T follicular helper cell (primary cell): ENCODE results near the gene MGAT5.

Experiments used
- DNase-seq: peaks from one replicate; pipeline ENCODE4 v3.0.0-alpha.2; 2020; ENCODE audit warnings: low read depth

The MGAT5 gene

DNA sequence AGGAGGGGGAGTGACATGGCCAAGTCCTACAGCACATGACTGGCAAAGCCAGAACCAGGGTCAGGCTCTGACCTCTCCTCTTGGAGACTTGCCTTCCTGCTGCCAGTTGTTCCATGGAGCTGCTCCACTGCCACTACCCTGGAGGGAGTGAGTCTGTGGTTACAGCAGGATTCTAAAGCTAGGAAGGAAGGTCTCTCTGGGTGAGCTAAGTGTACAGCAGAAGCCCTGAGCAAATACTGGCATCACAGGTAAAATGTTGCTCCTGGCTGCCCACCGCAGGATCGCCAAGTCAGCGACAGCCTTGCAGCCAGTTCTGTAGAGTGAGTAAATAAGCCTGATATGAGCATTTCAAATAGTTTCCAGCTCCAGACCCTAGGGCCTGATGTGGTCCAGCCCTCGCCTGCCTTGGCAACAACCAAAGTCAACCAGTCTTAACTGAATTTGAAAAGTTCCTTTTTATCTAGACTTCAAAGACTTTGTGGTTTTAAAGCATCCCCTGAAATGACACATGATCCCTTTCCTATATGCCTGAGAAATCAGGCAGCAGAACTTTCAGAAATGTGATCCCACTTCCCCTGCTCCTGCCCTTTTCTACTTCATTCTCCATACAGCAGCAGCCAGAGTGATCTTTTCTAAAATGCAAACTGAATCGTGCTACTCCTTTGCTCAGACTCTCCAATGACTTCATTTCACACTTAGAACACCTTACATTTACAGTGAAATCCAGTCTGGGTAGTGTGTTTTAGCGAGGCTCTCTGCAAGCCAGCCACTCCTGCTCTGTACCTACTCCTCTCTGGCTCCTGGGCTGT lies 114.3 kb downstream of the MGAT5 start:
- DNase-seq = no peak

DNA sequence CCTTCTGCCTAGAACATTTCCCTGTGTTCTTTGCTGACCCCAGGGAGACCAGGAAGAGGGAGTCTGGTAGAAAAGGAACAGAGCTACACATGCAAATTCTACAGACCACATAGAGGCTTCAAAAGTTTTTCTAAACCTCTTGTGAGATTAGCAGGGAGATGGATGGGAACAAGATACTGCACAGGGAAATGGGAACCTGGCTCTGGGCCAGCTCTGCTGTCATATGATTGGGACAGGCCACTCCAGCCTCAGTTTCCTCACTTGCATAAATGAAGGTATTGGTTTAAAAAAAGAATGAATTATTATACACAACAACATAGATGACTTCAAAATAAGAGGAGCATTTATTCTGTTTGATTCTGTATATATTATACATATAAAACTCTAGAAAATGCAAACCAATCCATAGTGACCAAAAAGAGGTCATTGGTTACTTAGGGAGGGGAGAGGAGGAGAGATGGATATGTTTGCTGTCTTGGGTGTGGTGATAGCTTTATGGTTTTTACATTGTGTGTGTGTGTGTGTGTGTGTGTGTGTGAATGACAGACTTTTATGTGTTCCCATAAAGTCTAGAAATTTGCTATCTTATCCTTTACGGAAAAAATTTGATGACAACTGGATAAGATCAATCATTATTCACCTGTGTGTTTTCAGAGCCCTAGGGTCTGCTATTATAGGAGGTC lies 115.5 kb downstream of the MGAT5 start:
- DNase-seq = no peak

DNA sequence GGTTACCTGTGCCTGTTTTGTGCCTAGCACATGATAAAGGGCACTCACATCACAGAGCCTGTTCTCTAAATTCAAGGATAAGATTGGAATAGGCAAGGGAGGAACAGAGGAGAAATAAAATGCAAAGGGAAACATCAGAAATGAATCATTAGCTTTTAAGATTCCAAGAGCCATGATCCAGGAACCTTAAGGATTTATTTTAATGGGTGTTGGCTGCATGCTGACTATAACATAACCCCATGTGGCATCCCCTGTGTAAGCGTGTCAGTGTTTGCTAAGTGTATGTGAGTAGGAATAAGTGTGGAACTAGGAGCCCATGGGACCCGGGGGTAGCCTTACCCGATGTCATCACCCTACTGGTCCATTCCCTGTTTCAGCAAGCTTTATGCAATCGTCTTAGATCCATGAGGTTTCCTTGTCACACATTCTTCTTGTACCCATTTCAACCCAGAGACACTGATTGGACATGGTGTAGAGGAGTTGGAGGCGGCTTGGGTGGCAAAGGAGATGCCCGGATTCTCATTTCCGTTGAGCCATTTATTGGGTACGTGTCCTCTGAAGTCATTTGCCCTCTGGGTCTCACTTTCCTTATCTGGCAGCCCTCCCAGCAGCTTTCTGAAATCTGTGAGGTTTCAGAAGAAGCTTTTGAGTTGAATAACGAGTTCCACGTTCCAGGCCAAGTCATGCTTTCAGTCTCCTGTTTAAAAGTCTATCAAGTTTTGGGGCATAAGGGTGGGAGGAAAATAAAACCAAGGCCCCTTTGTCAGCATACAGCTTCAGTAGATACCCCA lies 117.0 kb downstream of the MGAT5 start:
- DNase-seq = no peak

- DNase-seq = no peak
These were observed 118.3 kb downstream of the MGAT5 start for GRCh38 chr2:134372141-134372540.

DNA sequence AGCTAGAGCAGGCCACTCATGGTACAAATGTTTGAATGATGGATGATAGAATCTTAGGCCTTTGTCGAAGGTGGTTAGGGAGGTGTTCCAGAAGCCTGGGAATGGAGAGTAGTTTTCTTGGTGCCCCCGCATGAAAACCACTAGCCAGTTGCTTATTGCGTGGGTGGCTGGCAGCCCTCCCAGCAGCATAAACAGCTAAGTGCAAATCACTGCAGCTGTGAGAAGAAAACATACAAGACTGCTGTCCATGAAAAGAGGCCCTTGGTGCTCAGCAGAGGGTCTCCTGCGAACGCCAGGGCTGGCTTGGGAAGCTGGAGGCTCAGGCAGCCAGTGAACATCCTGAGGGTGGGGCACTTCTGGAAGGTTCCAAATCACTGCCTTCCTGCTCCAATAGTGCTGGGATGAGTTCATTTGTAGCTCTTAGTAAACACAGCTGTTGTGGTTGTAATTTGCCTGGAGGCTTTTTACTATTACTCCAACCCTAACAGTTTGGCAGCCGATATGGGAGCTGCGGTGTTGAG lies 118.8 kb downstream of the MGAT5 start:
- DNase-seq = no peak

GRCh38 chr2:134375935-134376334 lies 122.1 kb downstream of the MGAT5 start:
- DNase-seq = no peak

DNA sequence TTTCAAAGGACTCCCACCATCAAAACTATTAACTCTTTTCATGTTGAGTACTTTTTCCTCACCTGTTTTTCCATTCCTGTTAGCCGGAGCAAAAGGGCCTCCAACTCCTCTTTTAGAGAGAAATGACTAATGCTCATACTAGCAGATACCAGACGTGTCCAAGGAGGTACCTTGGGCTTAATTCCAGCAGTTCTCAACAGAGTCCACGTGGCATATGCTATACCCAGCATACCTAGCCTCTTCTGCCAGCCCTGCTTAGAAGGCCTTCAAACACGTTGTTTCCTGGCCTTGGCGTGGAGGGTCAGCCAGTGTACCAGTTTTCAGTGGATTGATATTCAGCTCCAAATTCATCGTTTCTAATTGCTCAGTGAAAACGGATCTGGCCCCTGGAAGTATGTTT lies 123.9 kb downstream of the MGAT5 start:
- no peak for DNase-seq

GRCh38 chr2:134379293-134379692 lies 125.4 kb downstream of the MGAT5 start:
- DNase-seq = no peak

DNA sequence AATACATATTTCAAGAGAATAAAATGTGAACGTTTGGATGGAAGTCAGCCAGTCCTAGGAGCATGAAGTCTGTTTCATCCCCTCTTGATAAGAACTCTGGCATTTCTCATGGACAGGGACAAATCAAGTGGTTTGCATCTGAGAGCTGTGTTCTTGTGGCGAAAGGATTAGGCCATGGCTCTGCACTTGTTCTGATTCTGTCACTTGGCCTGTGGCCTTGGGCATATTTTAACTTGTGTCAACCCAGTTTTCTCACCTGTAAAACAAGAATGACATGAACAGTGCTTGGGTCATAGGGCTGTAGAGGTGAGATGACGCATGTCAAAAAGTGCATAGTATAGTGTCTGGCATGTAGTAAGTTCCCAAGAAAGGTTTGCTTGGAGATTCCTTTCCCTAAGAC lies 125.8 kb downstream of the MGAT5 start:
- DNase-seq = no peak

DNA sequence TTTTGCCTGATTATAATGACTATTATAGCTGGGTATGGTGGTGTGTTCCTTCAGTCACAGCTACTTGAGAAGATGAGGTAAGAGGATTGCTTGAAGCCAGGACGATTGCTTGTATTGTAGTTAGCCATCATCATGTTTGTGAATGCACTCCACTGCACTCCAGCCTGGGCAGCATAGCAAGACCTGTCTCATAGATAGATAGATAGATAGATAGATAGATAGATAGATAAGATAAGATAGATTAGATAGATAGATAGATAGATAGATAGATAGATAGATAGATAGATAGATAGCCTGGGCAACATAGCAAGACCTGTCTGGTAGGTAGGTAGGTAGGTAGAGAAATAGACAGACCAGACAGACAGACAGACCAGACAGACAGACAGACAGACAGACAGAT lies 127.3 kb downstream of the MGAT5 start:
- no peak for DNase-seq

- no peak for DNase-seq
These were observed 130.3 kb downstream of the MGAT5 start for GRCh38 chr2:134384131-134384530.

DNA sequence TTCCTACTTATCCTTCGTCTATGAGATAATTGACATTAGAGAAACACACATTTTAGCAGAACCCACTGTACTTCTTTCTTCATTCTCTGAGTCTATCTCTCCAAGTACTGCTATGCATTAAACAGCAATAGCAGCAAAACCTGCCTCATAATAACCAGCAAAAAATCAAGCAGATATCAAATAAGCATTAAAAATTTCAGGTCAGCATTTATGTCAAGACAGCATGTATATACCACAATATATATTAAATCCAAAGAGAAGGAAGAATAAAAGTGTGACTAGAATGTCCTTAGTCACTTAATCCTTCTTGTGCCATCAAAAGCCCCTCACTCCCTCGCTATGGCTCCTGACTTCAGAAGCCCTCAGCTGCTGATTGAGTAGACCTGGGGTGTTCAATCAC lies 131.3 kb downstream of the MGAT5 start:
- no peak for DNase-seq

DNA sequence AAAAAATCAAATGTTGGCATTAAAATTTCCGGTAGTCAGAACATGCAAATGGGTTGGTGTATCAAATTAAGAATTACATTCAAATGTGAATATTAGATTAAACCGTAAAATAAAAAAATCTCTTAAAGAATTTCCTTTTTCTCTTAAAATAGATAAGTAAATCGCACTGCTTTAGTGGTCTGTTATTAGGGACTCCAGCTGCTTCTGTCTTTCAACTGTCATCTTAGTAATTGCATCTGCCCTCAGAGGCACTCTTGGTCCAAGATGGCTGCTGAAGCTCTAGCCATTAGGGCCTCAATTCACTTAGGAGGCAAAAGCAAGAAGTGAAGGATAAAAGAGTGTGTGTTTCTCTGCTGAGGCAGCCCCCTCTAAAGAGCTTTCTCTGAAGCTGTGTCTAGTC lies 132.4 kb downstream of the MGAT5 start:
- DNase-seq = no peak

- DNase-seq = no peak
These were observed 135.5 kb downstream of the MGAT5 start for GRCh38 chr2:134389381-134389780.

DNA sequence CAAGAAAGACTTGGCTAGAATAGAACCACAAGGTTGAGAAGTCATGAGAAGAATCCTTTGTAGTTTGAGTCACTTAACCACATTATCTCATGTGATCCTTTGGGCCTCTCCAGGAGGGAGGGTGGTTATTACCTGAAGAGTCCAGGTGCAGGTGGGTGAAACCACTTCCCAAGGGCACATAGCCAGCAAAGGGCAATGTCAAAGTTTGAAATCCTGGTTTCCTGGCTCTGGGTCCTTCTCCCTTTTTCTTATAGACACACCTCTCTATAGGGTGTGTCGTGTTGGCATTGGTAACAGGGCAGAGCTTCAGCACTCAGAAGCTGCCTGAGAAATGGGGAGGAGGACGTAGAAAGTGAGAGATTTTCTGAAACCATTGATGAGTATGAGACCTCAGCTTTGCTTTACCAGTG lies 137.9 kb downstream of the MGAT5 start:
- DNase-seq = no peak

DNA sequence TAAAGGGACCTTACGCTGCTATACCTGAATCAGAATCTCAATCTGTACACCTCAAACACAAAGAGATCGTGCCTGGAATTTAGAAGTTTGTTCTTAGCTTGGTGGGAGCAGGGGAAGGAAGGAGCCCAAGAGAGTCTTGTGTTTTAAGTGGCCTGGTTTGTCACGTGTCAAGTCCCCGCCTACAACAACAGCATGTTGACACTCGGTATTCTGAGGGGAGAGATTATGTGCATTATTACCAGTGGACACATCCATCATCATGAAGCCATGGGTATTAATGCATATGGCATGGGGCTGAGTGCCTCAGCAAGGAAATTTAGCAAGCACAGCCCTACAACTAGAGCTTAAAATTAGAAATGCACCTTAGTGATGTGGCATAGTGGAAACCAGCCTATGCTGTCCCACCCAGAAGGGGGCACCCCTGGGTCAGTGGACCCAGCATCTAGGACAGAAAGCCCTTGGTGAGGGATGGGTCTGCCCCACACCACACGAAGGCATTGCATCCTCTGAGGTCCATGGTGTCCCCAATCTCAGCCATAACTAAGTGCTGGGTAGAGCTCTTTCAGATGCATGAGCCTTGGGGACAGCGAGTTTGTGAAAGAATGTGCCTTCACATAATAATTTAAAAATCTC lies 138.7 kb downstream of the MGAT5 start:
- DNase-seq = no peak

DNA sequence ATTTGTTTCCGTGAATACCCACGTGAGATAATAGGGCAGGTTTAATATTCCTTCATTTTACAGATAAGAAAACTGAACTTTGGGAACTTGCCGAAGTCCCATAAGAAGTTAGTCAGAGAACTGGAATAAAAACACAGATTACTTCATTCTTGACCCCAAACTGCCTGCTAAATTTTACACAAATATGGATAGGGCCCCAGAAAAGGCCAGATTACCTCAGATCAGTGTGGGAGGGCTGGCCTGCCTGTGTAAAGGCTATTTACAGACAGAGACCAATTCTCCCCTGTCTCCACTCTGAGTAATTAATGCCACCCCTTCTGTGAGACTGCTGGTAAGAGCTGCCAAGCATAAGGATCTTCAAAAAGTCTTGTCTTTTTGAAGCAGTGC lies 139.2 kb downstream of the MGAT5 start:
- DNase-seq = no peak

DNA sequence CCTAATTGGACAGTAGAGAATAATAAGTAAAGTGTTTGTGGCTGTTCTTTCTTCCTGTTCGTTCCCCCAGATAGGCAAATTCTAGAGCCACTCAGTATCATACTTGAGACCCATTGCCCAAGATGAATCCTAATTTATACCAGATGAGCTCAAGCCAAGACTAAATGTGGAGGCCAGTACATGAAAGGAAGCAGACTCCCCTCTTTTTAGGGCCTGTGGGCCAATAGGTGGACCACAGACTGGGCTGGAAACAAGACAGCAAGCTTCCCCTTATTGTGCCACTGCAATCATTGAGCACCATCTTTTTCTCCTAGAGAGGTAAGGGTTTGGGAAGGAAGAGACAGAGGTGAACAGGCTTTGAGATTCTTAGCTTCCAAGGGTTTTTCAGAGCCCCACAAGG lies 141.9 kb downstream of the MGAT5 start:
- no peak for DNase-seq

DNA sequence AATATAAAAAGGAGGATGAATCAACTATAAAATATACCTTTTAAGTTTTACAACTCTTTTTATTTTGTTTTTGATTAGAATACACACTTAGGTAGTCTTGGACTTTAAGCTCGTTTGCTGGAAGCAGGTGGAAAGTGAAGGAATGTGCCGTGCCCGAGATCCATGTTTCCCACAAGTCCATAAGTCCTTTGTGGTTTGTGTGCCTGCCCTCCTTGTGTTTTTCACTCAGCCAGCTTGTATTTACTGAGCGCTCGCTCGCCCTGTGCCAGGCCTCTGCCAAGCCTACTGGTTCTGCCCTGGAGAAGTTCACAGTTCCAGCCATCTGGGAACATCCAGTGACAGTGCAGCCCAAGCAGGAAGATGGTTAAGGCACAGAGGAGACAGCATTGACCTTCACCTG lies 142.6 kb downstream of the MGAT5 start:
- DNase-seq = no peak

DNA sequence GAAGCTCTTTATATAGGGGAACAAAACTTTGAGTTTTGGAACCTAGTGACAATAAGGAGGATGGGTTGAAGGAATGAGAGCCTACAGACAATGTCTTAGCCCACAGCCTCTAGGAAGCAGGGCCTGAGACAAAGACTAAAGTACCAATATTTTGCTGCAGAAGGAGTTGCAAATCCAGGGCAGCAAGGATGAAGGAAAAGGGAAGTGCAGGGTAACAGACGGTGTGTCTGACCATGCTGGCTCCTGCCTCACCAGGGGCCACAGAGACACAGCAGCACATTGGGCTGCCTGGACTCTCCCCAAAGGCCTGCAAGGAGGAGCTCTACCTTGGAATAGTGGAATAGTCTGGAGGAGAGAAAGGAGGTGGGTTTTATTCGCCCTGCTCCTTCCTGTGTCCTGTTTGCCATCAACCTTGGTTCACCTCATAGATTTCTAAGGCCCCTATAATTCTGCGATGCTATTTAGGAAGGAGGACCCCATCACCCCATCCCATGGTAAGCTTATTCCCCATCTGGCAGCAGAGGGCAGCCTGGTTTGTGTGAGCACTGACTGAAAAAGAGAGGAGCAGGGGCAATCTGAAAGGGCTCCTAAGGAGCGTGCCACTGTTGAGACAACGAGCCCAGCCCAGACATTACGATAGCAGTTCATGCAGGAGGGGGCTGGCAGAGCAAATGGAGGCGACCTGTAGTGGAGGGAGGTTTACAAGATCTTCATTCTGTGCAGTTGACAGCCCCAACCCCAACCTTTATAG lies 143.4 kb downstream of the MGAT5 start:
- DNase-seq = no peak

GRCh38 chr2:134398300-134398699 lies 144.4 kb downstream of the MGAT5 start:
- no peak for DNase-seq
